Neural progenitor cell (in vitro differentiated cells): Measurements from ENCODE around the gene MED13L.

Experiments
- CTCF ChIP-seq: fragments of 200-600 bp; sonication (generic); IDR thresholded peaks from 2 replicates; pipeline ENCODE4 v1.5.1; 2017; ENCODE audit warnings: antibody characterized with exemption, mild to moderate bottlenecking
- EZH2 ChIP-seq: fragments of 200-600 bp; sonication (generic); IDR thresholded peaks from 2 replicates; pipeline ENCODE4 v1.6.1; 2017; ENCODE audit warnings: antibody characterized with exemption, mild to moderate bottlenecking, moderate library complexity
- EZH2phosphoT487 ChIP-seq: fragments of 200-600 bp; sonication (generic); IDR thresholded peaks from 2 replicates; pipeline ENCODE4 v1.6.1; 2017; ENCODE audit warnings: antibody characterized with exemption

GRCh38 chr12:115946092-115946491, 331.4 kb downstream of the MED13L start:
- no peak for TF ChIP-seq CTCF
- no peak for TF ChIP-seq EZH2
- TF ChIP-seq EZH2phosphoT487, result no peak
